ENCODE data around the gene ATP9B.

Gene ATP9B

GRCh38 chr18:79413901-79414300 lies 344.7 kb downstream of the ATP9B start:
- no peak overlapping the region for H3K9ac ChIP-seq (ENCODE audit: low read length)
- peaks cover 50% of the 10 kb centered on the region for H3K36me3 ChIP-seq (replicated peaks; ENCODE audit: low read depth, low read length)
- H3K4me1 ChIP-seq (ENCODE audit: low read length), result no peaks in the 10 kb centered on the region
- no peak overlapping the region for H3K4me2 ChIP-seq (ENCODE audit: low read length)
- no peak overlapping the region for H2AFZ ChIP-seq (ENCODE audit: low read depth, low read length)
- no peaks in the 10 kb centered on the region for H3K27me3 ChIP-seq (ENCODE audit: low read depth, low read length)
- H4K20me1 ChIP-seq (ENCODE audit: insufficient read depth, low read length), result peaks cover 85% of the 10 kb centered on the region
- H3K4me3 ChIP-seq (ENCODE audit: low read length), result no peak overlapping the region
- no peaks in the 10 kb centered on the region for H3K9me3 ChIP-seq (ENCODE audit: insufficient read depth, low read length)
- peaks cover 86% of the 10 kb centered on the region for H3K79me2 ChIP-seq (ENCODE audit: low read length)
- H3K27ac ChIP-seq (ENCODE audit: low read length), result no peak overlapping the region
- TF ChIP-seq CTCF (IDR thresholded peaks at IDR 0.05; ENCODE audit: low read depth, low read length), result no peak

- H3K4me2 ChIP-seq (ENCODE audit: low read length), result no peak overlapping the region
These were observed 347.0 kb downstream of the ATP9B start for GRCh38 chr18:79416022-79416676.

GRCh38 chr18:79416677-79417052 lies 347.5 kb downstream of the ATP9B start:
- H3K36me3 ChIP-seq (replicated peaks; ENCODE audit: low read depth, low read length), result peaks cover 47% of the 10 kb centered on the region
- no peak overlapping the region for H2AFZ ChIP-seq (ENCODE audit: low read depth, low read length)
- no peak for TF ChIP-seq EZH2phosphoT487 (IDR thresholded peaks at IDR 0.05; ENCODE audit: low read depth)
- TF ChIP-seq CTCF (IDR thresholded peaks at IDR 0.05; ENCODE audit: low read depth, low read length), result no peak
- H3K9me3 ChIP-seq (ENCODE audit: insufficient read depth, low read length), result no peaks in the 10 kb centered on the region
- H4K20me1 ChIP-seq (ENCODE audit: insufficient read depth, low read length), result peaks cover 86% of the 10 kb centered on the region
- peaks cover 74% of the 10 kb centered on the region for H3K79me2 ChIP-seq (ENCODE audit: low read length)
- H3K9ac ChIP-seq (ENCODE audit: low read length), result no peak overlapping the region
- no peak overlapping the region for H3K4me2 ChIP-seq (ENCODE audit: low read length)
- no peak overlapping the region for H3K4me3 ChIP-seq (ENCODE audit: low read length)
- no peak overlapping the region for H3K27ac ChIP-seq (ENCODE audit: low read length)
- H3K27me3 ChIP-seq (ENCODE audit: low read depth, low read length), result no peaks in the 10 kb centered on the region
- no peaks in the 10 kb centered on the region for H3K4me1 ChIP-seq (ENCODE audit: low read length)

More at GRCh38 chr18:79416022-79416676, 347.0 kb downstream of the ATP9B start:
- Histone ChIP-seq H2AFZ (ENCODE audit: low read depth, low read length) (no peak overlapping the region), H3K27me3 (ENCODE audit: low read depth, low read length) (no peaks in the 10 kb centered on the region), H3K4me1 (ENCODE audit: low read length) (no peaks in the 10 kb centered on the region), H3K27ac (ENCODE audit: low read length) (no peak overlapping the region), H3K79me2 (ENCODE audit: low read length) (peaks cover 71% of the 10 kb centered on the region), H3K36me3 (replicated peaks; ENCODE audit: low read depth, low read length) (peaks cover 46% of the 10 kb centered on the region), H3K9ac (ENCODE audit: low read length) (no peak overlapping the region), H4K20me1 (ENCODE audit: insufficient read depth, low read length) (peaks cover 84% of the 10 kb centered on the region), H3K9me3 (ENCODE audit: insufficient read depth, low read length) (no peaks in the 10 kb centered on the region), H3K4me3 (ENCODE audit: low read length) (no peak overlapping the region)
- no peak for TF ChIP-seq CTCF (IDR thresholded peaks at IDR 0.05; ENCODE audit: low read depth, low read length)
- TF ChIP-seq EZH2phosphoT487 (IDR thresholded peaks at IDR 0.05; ENCODE audit: low read depth), result no peak

- no peak for TF ChIP-seq CTCF (IDR thresholded peaks at IDR 0.05; ENCODE audit: low read depth, low read length)
- no peak for TF ChIP-seq EZH2phosphoT487 (IDR thresholded peaks at IDR 0.05; ENCODE audit: low read depth)
- H3K4me3 ChIP-seq (ENCODE audit: low read length), result no peak overlapping the region
- no peak overlapping the region for H3K4me2 ChIP-seq (ENCODE audit: low read length)
- H3K9me3 ChIP-seq (ENCODE audit: insufficient read depth, low read length), result no peaks in the 10 kb centered on the region
- H3K36me3 ChIP-seq (replicated peaks; ENCODE audit: low read depth, low read length), result peaks cover 39% of the 10 kb centered on the region
- no peaks in the 10 kb centered on the region for H3K27me3 ChIP-seq (ENCODE audit: low read depth, low read length)
- H3K79me2 ChIP-seq (ENCODE audit: low read length), result peaks cover 72% of the 10 kb centered on the region
- no peak overlapping the region for H2AFZ ChIP-seq (ENCODE audit: low read depth, low read length)
- no peak overlapping the region for H3K27ac ChIP-seq (ENCODE audit: low read length)
- H3K9ac ChIP-seq (ENCODE audit: low read length), result no peak overlapping the region
- H3K4me1 ChIP-seq (ENCODE audit: low read length), result no peaks in the 10 kb centered on the region
- peaks cover 86% of the 10 kb centered on the region for H4K20me1 ChIP-seq (ENCODE audit: insufficient read depth, low read length)
These were observed 349.0 kb downstream of the ATP9B start for GRCh38 chr18:79418236-79418635.
